Esophagus squamous epithelium (tissue), 5 donors: ENCODE results near the gene MED13L. TPM values are rescaled to one million over a fixed set of nuclear protein-coding genes. Genes with fewer than 3 reads are reported as not detected.

ENCODE experiments used
- DNase-seq: peaks from one replicate; lab custom pipeline; 2025; lab: John Stamatoyannopoulos, UW
- H3K27ac ChIP-seq, 4 donors: fragments of 200-600 bp; sonication (generic); one replicate each; pipeline ENCODE4 v1.5.1; 2016 to 2019; ENCODE audit warnings: mild to moderate bottlenecking in 1 of 4
- H3K27me3 ChIP-seq, 4 donors: fragments of 200-600 bp; sonication (generic); 1 replicate in 3 of 4; 2 replicates in 1 of 4; pipeline versions ENCODE4 v1.5.1 to v1.6.0; 2017 to 2021; ENCODE audit warnings: antibody characterized with exemption in 1 of 4
- H3K36me3 ChIP-seq, 3 donors: fragments of 200-600 bp; sonication (generic); one replicate each; pipeline ENCODE4 v1.5.1; 2016 to 2019
- H3K4me1 ChIP-seq, 3 donors: fragments of 200-600 bp; sonication (generic); one replicate each; pipeline ENCODE4 v1.5.1; 2017 to 2019
- H3K4me3 ChIP-seq, 4 donors: fragments of 200-600 bp; sonication (generic); 1 replicate in 3 of 4; 2 replicates in 1 of 4; pipeline ENCODE4 v1.5.1; 2016 to 2019; ENCODE audit warnings: mild to moderate bottlenecking in 2 of 4, moderate library complexity in 1 of 4
- H3K9me3 ChIP-seq, 3 donors: fragments of 200-600 bp; sonication (generic); one replicate each; pipeline ENCODE4 v1.5.1; 2016 to 2019
- POLR2A ChIP-seq, 4 donors: fragments of 450-650 bp; IDR thresholded peaks; one replicate each; pipeline ENCODE4 v1.6.1; 2017; ENCODE audit warnings: antibody characterized with exemption in 4 of 4, mild to moderate bottlenecking in 4 of 4, moderate library complexity in 3 of 4
- WGBS, 2 donors: methylation state at CpG; one replicate each; pipeline ENCODE4 v1.1.5; 2018; 5-methylcytosine and 5-hydroxymethylcytosine counted together
- intact Hi-C: fragments of 100-400 bp; cut with DNase I; formaldehyde crosslinking; loops from one replicate; pipeline ENCODE4 v1.15.0; 2022
- total RNA-seq, 4 donors: library from RNA; depleted of rRNA; stranded (reverse); fragments of >200 nt; gene quantifications; one replicate each; pipeline ENCODE4 v1.1.0, GENCODE V29; 2016
- TF ChIP-seq, protein P1 (sequence below), 6 experiments: fragments of 450-650 bp in 4 of 6; fragments of 200-600 bp in 2 of 6; sonication (generic) in 2 of 6; IDR thresholded peaks; one replicate each; pipeline ENCODE4 v1.5.1; 2016 to 2019; ENCODE audit warnings: antibody characterized with exemption in 6 of 6, mild to moderate bottlenecking in 4 of 6, moderate library complexity in 4 of 6
- donor health status: DM: yes; HTN: yes; CAD: no.

MED13L gene
- total RNA-seq, 4 donors from 2014 or later = 52.2 to 137 (median 62.1) TPM

DNA sequence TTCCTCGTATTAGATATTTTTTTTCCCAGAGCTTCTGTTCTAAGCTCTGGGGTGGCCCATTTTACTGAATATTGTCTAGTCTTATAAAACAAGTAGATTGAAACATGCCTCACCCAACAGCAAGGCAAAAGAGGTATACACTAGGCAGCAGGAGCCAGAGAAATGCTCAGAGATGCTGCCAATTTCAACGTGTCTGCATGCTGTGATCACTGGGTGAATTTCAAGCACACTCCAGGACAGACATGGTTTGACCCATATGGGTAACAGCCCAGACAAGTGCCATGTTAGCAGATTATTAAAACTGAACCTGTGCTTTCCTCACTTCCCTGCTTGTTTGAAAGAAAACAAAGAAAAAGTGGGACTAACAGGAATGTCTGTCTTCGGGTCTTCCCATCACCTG is 321.3 kb downstream of the MED13L start:
- WGBS, 2 donors = 44 to 50% methylated on average over 3 of the region's 3 CpGs
- H3K27ac ChIP-seq = no peak overlapping the region

GRCh38 chr12:115953450-115953849 is 324.0 kb downstream of the MED13L start:
- H3K27ac ChIP-seq = no peak overlapping the region
- intact Hi-C loops = no loop called here
- H3K27me3 ChIP-seq = no peaks in the 10 kb centered on the region
- DNase-seq = no peak
- H3K36me3 ChIP-seq = peaks cover 0 to 28% (median 0%) of the 10 kb centered on the region in 3 donors
- no peak for TF ChIP-seq POLR2A (IDR thresholded peaks at IDR 0.05)
- TF ChIP-seq, protein P1, sequence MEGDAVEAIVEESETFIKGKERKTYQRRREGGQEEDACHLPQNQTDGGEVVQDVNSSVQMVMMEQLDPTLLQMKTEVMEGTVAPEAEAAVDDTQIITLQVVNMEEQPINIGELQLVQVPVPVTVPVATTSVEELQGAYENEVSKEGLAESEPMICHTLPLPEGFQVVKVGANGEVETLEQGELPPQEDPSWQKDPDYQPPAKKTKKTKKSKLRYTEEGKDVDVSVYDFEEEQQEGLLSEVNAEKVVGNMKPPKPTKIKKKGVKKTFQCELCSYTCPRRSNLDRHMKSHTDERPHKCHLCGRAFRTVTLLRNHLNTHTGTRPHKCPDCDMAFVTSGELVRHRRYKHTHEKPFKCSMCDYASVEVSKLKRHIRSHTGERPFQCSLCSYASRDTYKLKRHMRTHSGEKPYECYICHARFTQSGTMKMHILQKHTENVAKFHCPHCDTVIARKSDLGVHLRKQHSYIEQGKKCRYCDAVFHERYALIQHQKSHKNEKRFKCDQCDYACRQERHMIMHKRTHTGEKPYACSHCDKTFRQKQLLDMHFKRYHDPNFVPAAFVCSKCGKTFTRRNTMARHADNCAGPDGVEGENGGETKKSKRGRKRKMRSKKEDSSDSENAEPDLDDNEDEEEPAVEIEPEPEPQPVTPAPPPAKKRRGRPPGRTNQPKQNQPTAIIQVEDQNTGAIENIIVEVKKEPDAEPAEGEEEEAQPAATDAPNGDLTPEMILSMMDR (IDR thresholded peaks at IDR 0.05) = no peak
- 84 to 87% methylated on average over 6 of the region's 6 CpGs for WGBS, 2 donors
- H3K4me1 ChIP-seq = peaks cover 0 to 4% (median 0%) of the 10 kb centered on the region in 3 donors
- H3K9me3 ChIP-seq = no peaks in the 10 kb centered on the region
- no peak overlapping the region for H3K4me3 ChIP-seq

More for the DNA sequence above, 321.3 kb downstream of the MED13L start:
- DNase-seq = no peak
- peaks cover 0 to 4% (median 0%) of the 10 kb centered on the region in 3 donors for H3K4me1 ChIP-seq
- H3K4me3 ChIP-seq = no peak overlapping the region
- no peaks in the 10 kb centered on the region for H3K9me3 ChIP-seq
- intact Hi-C loops = no loop called here
- no peaks in the 10 kb centered on the region for H3K27me3 ChIP-seq
- H3K36me3 ChIP-seq = peaks cover 8 to 46% (median 9%) of the 10 kb centered on the region in 3 donors
- TF ChIP-seq POLR2A (IDR thresholded peaks at IDR 0.05) = no peak
- TF ChIP-seq, protein P1 (IDR thresholded peaks at IDR 0.05) = no peak

DNA sequence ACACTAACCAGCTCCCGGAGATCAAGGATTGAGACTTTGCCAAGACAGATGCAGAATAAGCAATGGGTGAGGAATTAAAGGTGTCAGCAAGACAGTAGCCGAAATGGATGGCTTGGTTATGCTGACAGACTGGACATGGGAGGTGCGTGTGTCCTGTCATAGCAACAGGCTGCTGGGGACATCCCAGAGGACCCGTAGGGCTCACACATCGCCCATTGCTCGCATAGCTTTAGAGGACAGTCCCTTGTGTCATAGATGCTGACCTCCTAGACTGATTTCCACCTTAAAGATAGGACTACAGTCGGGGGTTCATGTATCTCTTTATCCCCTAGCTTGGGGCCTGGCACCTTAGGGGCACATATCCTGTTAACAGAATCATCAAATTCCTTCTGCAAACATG is 324.5 kb downstream of the MED13L start:
- intact Hi-C loops = no loop called here
- Histone ChIP-seq H3K4me3 (no peak overlapping the region), H3K27me3 (no peaks in the 10 kb centered on the region), H3K36me3 (peaks cover 0 to 23% (median 0%) of the 10 kb centered on the region in 3 donors), H3K4me1 (peaks cover 0 to 4% (median 0%) of the 10 kb centered on the region in 3 donors), H3K9me3 (no peaks in the 10 kb centered on the region), H3K27ac (no peak overlapping the region)
- WGBS, 2 donors = 85 to 90% methylated on average over 5 to 7 of the region's 7 CpGs
- TF ChIP-seq, protein P1 (IDR thresholded peaks at IDR 0.05) = no peak
- TF ChIP-seq POLR2A (IDR thresholded peaks at IDR 0.05) = no peak
- no peak for DNase-seq

DNA sequence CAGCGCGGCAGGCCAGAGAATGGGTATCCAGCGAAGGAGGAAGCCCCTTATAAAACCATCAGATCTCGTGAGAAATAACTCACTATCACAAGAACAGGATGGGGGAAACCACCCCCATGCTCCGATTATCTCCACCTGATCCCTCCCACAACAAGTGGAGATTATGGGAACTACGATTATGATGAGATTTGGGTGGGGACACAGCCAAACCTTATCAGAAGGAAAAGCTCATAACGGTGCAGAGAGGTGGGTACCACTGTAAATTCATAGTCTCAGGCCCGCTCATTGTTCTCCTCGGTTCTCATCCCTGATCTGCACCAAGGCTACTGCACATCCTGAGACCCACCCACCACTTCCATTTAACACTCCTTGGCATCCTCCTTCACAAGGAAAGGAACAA is 326.5 kb downstream of the MED13L start:
- Histone ChIP-seq H3K36me3 (peaks cover 0 to 9% (median 0%) of the 10 kb centered on the region in 3 donors), H3K27ac (no peak overlapping the region), H3K27me3 (no peaks in the 10 kb centered on the region), H3K9me3 (no peaks in the 10 kb centered on the region), H3K4me3 (no peak overlapping the region), H3K4me1 (no peaks in the 10 kb centered on the region)
- TF ChIP-seq, protein P1 (IDR thresholded peaks at IDR 0.05) = no peak
- no peak for TF ChIP-seq POLR2A (IDR thresholded peaks at IDR 0.05)
- intact Hi-C loops = no loop called here
- 95 to 98% methylated on average over 7 to 9 of the region's 9 CpGs for WGBS, 2 donors
- DNase-seq = no peak

- peaks cover 0 to 9% (median 0%) of the 10 kb centered on the region in 3 donors for H3K36me3 ChIP-seq
- intact Hi-C loops = no loop called here
- no peaks in the 10 kb centered on the region for H3K9me3 ChIP-seq
- no peak for TF ChIP-seq POLR2A (IDR thresholded peaks at IDR 0.05)
- TF ChIP-seq, protein P1 (IDR thresholded peaks at IDR 0.05) = no peak
- no peaks in the 10 kb centered on the region for H3K4me1 ChIP-seq
- H3K27me3 ChIP-seq = no peaks in the 10 kb centered on the region
- H3K27ac ChIP-seq = no peak overlapping the region
- 71 to 84% methylated on average over 5 to 7 of the region's 8 CpGs for WGBS, 2 donors
- no peak overlapping the region for H3K4me3 ChIP-seq
- DNase-seq = no peak
These were observed 327.8 kb downstream of the MED13L start for GRCh38 chr12:115949675-115950074.
